Stromal cell of bone marrow (primary cell): ENCODE results near the gene GRIA1.

Source experiments
- DNase-seq: peaks from one replicate; pipeline ENCODE4 v3.0.0-alpha.2; 2012; ENCODE audit warnings: low read depth

GRIA1 gene

GRCh38 chr5:153613144-153613543 is 122.7 kb downstream of the GRIA1 start:
- peak; percentile 51 for DNase-seq

GRCh38 chr5:153613672-153614071 is 123.2 kb downstream of the GRIA1 start:
- no peak for DNase-seq

GRCh38 chr5:153617190-153617589 is 126.7 kb downstream of the GRIA1 start:
- peak; percentile 30 for DNase-seq

DNA sequence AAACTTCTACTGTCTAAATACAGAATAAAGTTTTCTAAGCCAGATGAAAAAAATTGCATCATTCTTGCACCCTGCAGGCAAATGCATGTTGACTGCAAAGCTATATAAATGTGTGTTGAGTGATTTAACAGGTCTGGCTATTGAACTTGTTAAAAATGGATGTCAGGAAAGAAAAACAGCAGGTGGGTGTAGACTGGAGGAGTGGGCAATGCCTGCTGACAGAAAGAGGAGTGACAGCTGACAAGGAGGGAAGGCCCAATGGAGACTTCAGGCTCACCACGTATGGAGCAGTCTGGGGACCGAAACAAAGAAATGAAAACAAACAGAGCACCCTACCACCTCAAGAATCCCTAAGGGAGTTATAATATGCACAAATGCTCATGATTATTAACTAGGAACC is 127.8 kb downstream of the GRIA1 start:
- DNase-seq, result no peak

DNA sequence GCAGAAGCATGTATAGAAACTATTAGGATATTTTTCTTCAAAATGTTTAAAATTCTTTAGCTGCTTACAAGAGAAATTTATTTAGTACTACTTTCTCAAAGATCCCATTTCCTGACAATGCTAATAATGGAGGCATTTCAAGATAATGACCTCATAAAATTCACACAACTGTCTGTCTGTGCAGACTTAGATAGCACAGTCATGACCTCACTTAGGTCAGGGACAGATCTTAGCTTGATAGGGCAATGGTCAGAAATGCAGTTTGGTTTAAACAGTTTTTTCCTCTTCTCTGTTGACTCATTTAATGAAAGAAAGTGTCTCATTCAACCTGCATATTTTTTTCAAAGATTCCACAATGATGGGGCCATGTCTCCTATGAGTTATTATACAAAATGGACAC is 128.4 kb downstream of the GRIA1 start:
- DNase-seq, result no peak

DNA sequence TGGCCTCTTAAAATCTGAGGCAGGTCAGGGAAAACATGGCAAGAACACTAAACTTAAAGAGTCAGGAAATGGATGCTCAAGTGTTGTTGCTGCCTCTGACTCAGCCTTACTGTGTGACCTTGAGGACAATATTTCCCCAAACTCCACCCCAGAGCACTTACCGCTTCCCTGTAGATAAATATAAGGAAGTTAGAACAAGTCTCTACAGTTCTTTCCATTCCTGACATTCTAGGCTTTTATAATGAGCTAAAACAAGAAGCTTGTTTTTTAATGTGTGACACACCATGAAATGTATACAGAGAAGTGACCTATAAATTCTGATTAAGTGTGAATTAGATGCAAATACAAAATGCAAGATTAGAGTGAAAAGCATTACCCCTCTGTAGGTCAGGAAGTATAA is 129.3 kb downstream of the GRIA1 start:
- DNase-seq, result no peak

DNA sequence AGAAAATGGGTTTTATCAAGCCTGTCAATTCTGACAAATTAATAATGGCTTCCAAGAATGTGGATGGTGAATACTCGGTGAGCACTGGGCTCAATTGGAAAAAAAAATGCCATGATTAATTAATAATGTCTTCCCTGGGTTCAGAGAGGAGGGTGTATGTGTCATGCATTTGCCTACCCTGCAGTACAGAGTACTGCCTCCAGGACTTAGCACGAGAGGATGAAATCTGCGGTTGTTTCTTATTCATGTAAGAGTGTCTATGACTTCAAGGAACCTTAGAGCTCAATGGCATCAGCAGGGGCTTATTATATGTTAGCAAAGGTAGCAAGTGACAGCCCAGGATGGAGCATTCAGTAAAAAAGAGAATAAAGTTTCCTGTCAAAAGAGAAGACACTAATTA is 132.7 kb downstream of the GRIA1 start:
- DNase-seq, result no peak

GRCh38 chr5:153623751-153624450 is 133.4 kb downstream of the GRIA1 start:
- DNase-seq, result peak; percentile 32

DNA sequence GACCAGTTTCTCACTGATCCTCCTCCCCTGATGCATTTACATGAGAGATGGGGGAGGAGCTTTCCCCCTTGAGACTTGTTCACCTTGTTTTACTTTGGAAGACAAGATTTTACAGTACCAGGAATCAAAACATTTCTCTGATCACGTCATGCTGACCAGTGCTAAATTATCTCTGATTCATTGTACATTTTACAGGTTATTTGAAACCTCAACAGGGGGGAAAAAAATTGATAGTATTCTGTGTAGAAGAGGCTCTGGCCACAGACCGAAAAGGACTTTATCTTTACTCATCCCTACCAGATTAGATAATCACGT is 133.9 kb downstream of the GRIA1 start:
- DNase-seq, result no peak

- no peak for DNase-seq
Measured at GRCh38 chr5:153625826-153626354, 135.4 kb downstream of the GRIA1 start.

- no peak for DNase-seq
Measured at GRCh38 chr5:153626836-153627235, 136.4 kb downstream of the GRIA1 start.

DNA sequence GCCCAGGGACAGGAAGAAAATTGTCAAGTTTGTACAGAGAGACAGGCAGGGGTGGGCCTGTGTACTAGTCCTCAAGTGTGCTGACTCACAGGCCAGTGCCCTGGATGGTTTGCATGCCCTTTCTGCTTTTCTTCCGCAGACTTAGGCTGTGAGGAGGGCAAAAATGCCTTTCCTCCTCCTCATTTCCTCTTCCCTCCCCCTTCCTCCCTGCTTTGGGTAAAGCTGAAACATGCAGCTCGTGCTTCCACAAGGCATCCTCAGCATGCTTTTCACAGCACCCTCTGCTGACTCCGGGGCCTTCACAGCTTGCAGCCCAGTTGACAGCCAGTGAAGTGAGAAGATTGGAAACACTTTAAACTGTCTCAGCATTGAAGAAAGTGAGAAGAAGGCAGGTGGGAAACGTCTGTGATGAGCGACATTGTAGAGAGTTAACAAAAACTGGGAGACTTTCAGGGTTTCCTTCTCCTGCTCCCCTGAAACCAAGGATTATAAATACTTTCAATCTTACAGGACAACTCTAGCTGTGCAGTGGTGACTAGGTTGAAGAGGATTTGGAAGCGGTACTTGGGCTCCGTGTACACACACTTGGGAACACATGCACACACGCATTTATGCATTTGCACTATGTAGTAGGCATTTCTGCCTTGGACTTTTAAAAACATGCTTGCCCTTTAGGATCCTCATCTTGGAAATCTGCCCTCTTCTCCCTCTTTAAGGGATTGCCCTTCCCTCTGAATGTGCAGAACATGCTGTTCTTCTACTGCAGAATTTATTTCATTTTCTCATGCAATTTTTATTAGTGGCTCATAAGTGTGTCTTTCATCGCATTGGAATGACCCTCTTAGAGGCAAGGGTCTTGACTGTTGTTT is 138.8 kb downstream of the GRIA1 start:
- peak; percentile 96 for DNase-seq

GRCh38 chr5:153630546-153630945 is 140.1 kb downstream of the GRIA1 start:
- DNase-seq, result no peak

DNA sequence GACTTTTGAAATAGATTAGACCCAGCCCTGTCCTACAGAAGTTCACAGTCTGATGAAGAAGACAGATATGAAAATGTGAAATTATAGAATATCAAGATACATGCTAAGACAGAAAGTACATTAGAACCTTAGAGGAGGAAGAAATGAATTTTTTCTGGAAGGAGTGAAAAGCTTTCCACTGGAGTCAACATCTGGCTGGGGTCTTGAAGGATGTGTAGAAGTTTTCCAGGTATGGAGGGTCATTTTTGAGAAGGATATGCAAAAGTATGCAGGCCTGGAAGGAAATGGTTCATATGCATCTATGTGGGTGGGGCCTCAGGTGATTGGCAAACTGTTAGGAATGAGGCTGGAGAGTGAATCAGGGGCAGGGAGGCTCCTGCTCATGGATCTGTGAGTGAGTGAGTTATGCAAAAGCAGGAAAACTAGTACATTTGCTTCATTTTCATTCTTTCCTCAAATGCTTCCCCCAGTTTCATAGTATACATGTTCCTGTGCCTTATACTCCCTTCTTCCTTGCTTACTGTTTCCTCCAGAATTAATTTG is 142.3 kb downstream of the GRIA1 start:
- DNase-seq, result no peak

DNA sequence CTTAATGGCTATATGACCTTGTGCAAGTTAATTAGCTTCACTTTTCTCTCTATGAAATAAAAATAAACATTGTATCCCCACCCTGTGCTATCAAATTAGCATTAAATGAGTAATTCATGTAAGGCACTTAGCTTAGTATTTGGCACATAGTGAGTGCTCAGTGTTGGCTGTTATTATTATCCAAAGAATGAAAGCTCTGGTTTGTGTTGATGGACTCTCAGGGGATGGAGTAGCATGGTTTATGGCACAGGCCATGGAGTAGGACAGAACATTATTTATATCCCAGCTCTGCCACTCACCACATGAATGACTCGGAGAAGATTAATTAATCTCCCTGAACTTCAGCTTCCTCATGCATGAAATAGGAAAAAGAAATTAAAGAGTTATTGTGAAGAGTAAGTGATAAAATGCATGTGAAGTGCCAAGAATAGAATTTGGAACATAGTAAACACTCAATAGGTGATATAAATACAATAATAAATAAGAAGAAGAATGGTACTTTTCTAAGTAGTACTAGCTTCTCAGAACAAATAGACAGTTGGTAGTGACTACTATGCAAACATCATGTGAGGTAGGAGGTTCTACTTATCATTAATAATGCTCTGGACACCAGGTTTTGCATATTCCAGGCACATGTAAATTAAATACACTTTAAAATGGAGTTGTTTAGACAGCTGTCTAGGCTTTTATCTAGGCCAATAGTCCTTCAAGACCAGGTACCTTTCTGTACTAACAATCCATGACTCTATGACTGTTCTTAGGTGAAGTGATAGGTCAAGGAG is 146.4 kb downstream of the GRIA1 start:
- no peak for DNase-seq

- DNase-seq, result no peak
Measured at GRCh38 chr5:153640293-153640692, 149.8 kb downstream of the GRIA1 start.

GRCh38 chr5:153641183-153641688 is 150.8 kb downstream of the GRIA1 start:
- no peak for DNase-seq

DNA sequence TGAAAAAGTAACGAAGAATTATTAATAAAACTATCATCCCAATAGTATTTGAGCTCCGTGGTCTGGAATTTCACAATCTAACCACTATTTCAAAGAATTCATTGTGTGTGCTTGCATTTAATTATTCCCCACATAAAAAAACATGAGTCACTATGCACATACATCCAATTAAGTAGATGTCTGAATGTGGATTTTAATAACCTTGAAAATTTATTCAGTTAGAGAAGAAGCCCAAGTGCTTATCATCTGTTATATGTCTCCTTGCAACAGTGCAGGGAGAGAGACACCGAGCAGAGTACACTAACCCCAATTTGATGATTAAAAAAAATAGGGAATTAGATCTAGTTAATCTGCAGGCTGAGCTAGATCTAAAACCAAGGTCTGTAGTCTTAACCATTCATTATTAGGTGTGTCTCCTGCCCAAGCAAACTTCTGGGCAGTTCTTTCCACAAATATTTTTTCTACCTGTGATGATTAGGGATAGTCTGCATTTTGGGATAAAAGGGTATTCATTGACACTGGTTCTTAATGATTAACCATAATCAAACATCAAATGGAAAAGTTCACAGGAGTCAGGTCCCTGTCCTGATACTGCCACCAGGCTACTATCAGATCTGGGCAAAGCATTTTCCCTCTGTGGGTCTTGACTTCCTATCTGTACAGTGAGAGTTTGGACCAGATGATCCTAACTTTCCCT is 164.2 kb downstream of the GRIA1 start:
- no peak for DNase-seq

GRCh38 chr5:153655201-153655510 is 164.7 kb downstream of the GRIA1 start:
- no peak for DNase-seq

- DNase-seq, result no peak
Measured at GRCh38 chr5:153658149-153658548, 167.7 kb downstream of the GRIA1 start.

DNA sequence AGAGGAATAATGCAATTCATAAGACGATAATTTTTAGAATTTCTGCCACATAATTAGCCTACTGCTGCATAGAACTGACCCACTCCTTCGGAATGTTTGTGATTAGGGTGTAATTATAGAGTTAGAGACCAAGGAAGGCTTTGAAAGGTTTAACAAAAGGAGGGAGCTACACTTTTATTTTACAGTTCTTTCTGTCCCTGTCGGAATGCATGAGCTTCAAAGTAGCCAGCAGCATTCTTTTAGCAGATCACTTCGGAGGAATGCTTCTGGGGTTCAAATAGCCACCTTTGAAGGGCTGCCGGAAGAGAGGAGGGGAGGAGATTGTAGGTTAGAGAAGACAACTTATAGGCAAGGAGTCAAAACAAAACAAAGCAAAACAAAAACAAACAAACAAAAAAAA is 168.1 kb downstream of the GRIA1 start:
- DNase-seq, result no peak
